ENCODE data around the gene C1QTNF4.

Gene C1QTNF4

DNA sequence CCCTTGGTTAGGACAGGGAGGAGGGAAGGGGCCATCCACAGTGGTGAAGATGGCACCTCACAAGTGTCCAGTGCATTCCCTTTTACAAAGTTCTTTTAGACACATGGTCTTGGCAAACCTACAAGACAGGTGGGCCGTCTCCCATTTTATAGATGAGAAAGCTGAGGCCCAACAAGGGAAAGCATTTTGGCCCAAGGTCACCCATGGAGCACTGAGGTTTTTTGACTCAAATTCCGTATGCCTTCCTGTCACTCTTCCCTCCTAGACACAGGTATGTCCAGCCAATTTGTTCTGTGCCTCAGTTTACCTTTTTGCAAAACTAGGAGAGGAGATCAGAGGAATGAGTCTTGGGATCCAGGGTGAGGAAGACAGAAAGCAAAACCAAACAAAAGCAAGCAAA is 1.2 kb downstream of the C1QTNF4 start:
- no peak for DNase-seq

- DNase-seq = no peak
These were observed 2.0 kb downstream of the C1QTNF4 start for GRCh38 chr11:47592251-47592650.

- no peak for DNase-seq
These were observed 2.4 kb downstream of the C1QTNF4 start for GRCh38 chr11:47591764-47592163.

- no peak for DNase-seq
These were observed 4.0 kb downstream of the C1QTNF4 start for GRCh38 chr11:47589977-47590861.

GRCh38 chr11:47589584-47589976 is 4.6 kb downstream of the C1QTNF4 start:
- no peak for DNase-seq

DNA sequence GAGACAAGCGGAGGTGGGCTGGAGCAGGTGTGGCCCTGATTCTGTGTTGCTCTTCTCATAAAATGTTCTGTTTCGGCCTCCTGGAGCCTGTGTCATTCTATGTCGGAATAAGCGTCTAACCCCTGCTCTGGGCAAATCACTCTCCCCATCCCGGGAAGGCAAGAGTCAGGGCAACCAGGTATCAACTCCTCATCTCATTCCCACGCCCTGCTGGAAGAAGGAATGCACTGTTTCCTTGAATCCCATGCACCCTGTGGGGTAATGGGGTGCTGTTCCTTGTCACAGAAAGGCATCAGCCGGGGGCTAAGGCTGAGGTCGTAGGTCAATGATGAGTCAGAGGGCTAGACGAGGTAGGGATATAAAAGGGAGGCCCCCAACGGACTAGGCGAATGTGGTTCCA is 5.1 kb downstream of the C1QTNF4 start:
- DNase-seq = no peak

- no peak for DNase-seq
These were observed 6.4 kb downstream of the C1QTNF4 start for GRCh38 chr11:47587723-47588326.

GRCh38 chr11:47587039-47587716 is 7.0 kb downstream of the C1QTNF4 start:
- DNase-seq = no peak

- no peak for DNase-seq
These were observed 7.9 kb downstream of the C1QTNF4 start, which contains the start of gene FAM180B for GRCh38 chr11:47586098-47586855. FAM180B (plus strand) TSS chr11:47586678; CDS start chr11:47586769, 91 bp downstream.

GRCh38 chr11:47583844-47584243 is 10.4 kb downstream of the C1QTNF4 start:
- DNase-seq = no peak

DNA sequence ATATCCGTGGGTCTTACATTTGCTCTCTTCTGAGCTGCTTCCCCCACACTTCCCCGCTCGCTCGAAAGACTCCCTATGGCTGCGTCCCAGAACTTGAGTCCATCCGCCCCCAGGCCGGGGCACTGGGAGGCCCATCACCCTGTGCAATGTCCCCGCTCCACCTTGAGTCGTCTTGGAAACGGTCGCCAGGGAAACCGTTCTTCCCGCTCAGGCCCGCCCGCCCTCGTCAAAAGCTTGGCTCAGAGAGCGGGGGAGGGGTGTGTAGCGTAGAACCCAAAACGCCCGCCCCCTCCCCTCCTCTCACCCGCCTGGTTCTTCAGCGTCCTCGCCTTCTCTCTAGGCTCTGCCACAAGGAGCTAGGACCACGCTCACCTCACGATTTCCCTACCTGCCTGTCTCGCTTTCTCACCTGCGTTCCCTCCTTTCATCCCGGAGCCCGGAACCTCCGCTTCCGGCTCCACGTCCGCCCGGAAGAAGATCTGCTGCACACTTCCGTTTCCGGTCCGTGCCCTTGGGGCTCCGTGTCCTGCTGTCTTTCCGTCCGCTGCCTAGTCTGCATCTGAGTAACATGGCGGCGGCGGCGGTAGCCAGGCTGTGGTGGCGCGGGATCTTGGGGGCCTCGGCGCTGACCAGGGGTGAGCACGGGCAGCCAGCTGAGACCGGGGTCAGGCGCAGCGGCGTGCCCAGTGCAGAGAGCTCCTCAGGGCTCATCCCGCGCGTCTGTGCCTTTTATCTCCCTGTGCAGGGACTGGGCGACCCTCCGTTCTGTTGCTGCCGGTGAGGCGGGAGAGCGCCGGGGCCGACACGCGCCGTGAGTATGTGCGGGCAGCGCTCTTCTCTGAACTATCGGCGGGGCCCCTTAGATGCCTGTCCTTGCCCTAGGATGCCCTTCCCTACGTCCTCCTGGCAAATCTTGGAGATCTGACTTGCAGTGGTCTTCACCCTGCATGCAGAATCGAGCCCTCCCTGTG is 15.4 kb downstream of the C1QTNF4 start, which contains the start of the genes KBTBD4 and NDUFS3:
Gene KBTBD4, minus strand, starts transcription at position 447 of the 971 bp plus-strand sequence. Its CDS starts 19 bp downstream, at position 428.
Gene NDUFS3, plus strand, starts transcription at position 551 of the 971 bp plus-strand sequence. Its CDS starts 18 bp downstream, at position 569.
- peak; percentile 62 for DNase-seq

DNA sequence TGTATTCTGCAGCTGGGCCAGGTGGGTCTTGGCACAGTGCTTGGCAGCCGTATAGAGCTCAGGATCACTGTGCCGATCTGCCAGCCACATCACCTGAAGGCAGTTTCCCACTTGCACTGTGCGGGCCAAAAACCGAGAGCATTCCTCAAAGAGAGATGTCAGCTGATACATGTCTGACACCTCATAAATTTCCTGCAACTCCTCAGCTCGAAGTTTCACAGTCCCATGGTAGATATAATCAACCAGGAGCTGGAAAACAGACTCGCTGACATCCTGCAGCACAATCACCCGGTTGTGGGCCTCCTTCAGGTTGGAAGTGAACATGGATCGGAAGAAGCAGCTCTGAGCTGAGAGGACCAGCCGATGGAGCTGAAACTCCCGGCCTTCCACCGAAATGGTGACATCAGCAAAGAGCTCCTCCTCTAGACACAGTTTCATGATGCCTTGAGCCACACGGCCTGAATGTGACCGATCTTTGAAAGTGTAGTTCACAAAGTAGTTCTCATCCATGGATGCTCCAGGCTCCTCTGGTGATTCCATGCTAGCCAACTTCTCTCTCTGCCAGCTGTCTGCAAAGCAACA is 16.7 kb downstream of the C1QTNF4 start:
- DNase-seq = no peak

- DNase-seq = no peak
These were observed 20.9 kb downstream of the C1QTNF4 start for GRCh38 chr11:47573321-47573720.

DNA sequence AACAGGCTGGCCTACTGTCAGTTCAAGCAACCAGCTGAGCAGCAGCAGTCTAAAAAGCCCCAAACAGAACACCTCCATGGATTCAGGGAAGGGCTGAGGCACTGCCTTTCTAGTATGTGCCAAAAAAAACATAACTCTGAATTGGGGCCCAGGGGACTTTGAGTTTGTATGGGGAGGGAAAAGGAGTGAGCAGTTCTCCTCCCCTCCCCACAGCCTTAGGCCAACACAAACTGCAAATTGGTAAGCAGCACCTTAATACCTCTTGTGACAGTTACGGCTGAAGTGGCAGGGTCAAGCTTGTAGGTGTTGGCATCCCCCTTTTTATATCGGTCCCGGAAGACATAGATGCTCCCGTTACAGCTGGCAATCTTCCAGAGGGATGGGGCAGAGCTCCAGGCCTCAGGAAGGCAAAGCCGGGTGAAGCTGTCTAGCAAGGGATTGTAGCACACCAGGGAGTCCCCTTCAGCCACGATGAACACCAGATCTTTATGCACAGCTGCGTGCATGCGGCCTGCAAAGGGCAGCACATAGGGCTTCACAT is 21.4 kb downstream of the C1QTNF4 start:
- no peak for DNase-seq

DNA sequence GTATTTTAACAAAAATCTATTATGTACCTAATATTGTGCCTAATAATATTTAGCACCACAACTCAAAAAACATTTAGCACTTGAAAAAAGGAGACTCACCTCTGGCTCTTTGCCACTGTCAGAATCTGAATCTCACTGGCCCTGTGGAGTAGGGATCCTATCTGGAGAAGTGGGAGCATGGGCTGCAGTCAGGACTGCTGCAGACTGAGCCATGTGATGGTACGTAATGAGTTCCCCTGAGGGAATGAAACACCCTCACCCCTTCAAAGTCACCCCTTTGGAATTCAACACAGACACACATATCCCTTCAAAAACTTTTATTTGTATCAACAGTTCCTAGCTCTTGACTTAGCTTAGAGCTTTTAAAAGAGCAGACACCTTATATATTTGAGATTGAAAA is 22.3 kb downstream of the C1QTNF4 start:
- no peak for DNase-seq

DNA sequence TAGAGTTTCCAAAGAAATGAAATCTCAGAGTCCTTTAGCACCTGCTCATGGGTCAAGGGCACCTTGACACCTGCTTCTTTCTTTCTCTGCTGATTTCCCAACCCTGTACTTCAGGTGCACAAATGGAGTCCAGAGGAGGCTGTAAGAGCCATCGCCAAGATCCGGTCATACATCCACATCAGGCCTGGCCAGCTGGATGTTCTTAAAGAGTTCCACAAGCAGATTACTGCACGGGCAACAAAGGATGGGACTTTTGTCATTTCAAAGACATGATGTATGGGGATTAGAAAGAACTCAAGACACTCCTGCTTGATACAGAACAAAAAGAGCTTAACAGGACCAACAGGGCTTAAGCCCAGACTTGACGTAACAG is 22.9 kb downstream of the C1QTNF4 start:
- no peak for DNase-seq

GRCh38 chr11:47570651-47571356 is 23.4 kb downstream of the C1QTNF4 start:
- no peak for DNase-seq

DNA sequence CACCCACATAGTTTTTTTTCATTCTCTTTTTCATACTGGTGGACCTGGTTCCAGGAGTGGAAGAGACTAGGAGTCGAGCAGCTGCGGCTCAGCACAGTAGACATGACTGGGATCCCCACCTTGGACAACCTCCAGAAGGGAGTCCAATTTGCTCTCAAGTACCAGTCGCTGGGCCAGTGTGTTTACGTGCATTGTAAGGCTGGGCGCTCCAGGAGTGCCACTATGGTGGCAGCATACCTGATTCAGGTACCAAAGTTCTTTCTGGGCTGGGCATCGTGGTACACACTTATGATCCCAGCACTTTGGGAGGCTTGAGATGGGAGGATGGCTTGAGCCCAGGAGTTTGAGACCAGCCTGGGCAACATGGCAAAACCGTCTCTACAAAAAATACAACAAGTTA is 24.6 kb downstream of the C1QTNF4 start:
- no peak for DNase-seq

DNA sequence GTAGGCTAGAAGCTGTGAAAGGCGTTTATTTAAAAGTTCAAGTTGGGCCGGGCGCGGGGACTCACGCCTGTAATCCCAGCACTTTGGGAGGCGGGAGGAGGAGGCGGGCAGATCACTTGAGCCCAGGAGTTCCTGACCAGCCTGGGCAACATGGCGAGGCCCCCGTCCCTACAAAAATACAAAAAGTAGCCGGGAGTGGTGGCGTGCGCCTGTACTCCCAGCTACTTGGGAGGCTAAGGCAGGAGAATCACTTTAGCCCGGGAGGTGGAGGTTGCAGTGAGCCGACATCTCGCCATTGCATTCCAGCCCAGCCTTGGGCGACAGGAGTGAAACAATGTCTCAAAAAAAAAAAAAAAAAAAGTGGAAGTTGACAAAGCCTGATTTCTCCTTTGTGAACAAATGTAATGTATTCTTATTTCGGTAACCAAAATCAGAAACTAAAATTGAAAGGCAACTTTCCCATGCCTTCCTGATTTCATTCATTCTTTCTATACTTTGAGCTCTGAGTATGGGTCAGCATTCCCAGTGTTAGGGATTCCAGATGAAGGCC is 28.0 kb downstream of the C1QTNF4 start:
- DNase-seq = no peak

All from activated gamma-delta T cell (primary cell).